ENCODE results near the gene LAMTOR4. TPM values are rescaled to one million over a fixed set of nuclear protein-coding genes. Genes with fewer than 3 reads are reported as not detected.

LAMTOR4 gene
- total and polyA plus RNA-seq, 2 experiments from 2014 or later = 49.4 to 92.2 TPM

- Histone ChIP-seq H3K9me3 (ENCODE audit: low read depth) (no peaks in the 10 kb centered on the region), H3K27me3 (replicated peaks; ENCODE audit: insufficient read depth) (no peaks in the 10 kb centered on the region), H4K20me1 (ENCODE audit: insufficient read depth) (no peaks in the 10 kb centered on the region), H3K9me2 (ENCODE audit: insufficient read depth) (no peaks in the 10 kb centered on the region), H3K4me1 (ENCODE audit: insufficient read depth) (no peaks in the 10 kb centered on the region), H3K79me2 (ENCODE audit: insufficient read depth) (0 out of 2 replicates have a peak, but pooled peaks cover 3% of the 10 kb centered on the region), H3K4me3 (no peak overlapping the region), H2AFZ (no peak overlapping the region), H3K9ac (no peak overlapping the region), H3K4me2 (ENCODE audit: unreplicated experiment) (no peak overlapping the region), H3F3A (ENCODE audit: insufficient read depth) (no peaks in the 10 kb centered on the region), H3K36me3 (ENCODE audit: low read depth) (0 out of 2 replicates have a peak, but pooled peaks cover 4% of the 10 kb centered on the region), H3K27ac (no peak overlapping the region)
- 91 to 93% methylated on average over 12 to 13 of the region's 13 CpGs for WGBS, 2 experiments (ENCODE audit: low coverage in 1 of 2, low lambda C conversion rate in 2 of 2, missing lambda C conversion rate in 2 of 2)
- in situ Hi-C loops (cut with MboI) = no loop called here
- no peak for TF ChIP-seq EZH2 (IDR thresholded peaks at IDR 0.05; ENCODE audit: insufficient read depth, poor library complexity, severe bottlenecking)
- TF ChIP-seq EZH2phosphoT487 (IDR thresholded peaks at IDR 0.05; ENCODE audit: insufficient read depth, low read depth) = no peak
- DNase-seq = no peak
These were observed 36.8 kb upstream of the LAMTOR4 start for GRCh38 chr7:100111914-100112313.

DNA sequence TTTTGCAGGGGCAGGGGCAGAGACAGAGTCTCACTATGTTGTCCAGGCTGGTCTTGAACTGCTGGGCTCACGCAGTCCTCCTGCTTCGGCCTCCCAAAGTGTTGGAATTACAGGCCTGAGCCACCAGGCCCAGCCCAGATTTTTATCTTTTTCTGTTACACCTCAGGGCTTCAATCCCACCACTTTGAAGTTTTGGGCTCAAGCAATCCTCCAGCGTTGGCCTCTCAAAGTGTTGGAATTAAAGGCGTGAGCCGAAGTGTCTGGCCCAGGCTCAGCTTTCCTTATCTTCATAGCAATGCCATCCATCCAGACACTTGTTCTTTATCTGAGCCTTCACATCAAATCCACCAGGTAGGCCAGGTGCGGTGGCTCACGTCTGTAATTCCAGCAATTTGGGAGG, 33.7 kb upstream of the LAMTOR4 start:
- H3K4me2 ChIP-seq (ENCODE audit: unreplicated experiment) = no peak overlapping the region
- 0 out of 2 replicates have a peak, but pooled peaks cover 6% of the 10 kb centered on the region for H3K4me1 ChIP-seq (ENCODE audit: insufficient read depth)
- peaks cover 17% of the 10 kb centered on the region for H3K79me2 ChIP-seq (ENCODE audit: insufficient read depth)
- 83 to 88% methylated on average over 7 of the region's 7 CpGs for WGBS, 2 experiments (ENCODE audit: low coverage in 1 of 2, low lambda C conversion rate in 2 of 2, missing lambda C conversion rate in 2 of 2)
- no peak overlapping the region for H3K4me3 ChIP-seq
- H2AFZ ChIP-seq = no peak overlapping the region
- no peaks in the 10 kb centered on the region for H3K27me3 ChIP-seq (replicated peaks; ENCODE audit: insufficient read depth)
- H3K9ac ChIP-seq = no peak overlapping the region
- H3K36me3 ChIP-seq (ENCODE audit: low read depth) = no peaks in the 10 kb centered on the region
- in situ Hi-C loops (cut with MboI) = no loop called here
- TF ChIP-seq EZH2phosphoT487 (IDR thresholded peaks at IDR 0.05; ENCODE audit: insufficient read depth, low read depth) (no peak), EZH2 (IDR thresholded peaks at IDR 0.05; ENCODE audit: insufficient read depth, poor library complexity, severe bottlenecking) (no peak)
- no peak for DNase-seq
- no peaks in the 10 kb centered on the region for H3K9me3 ChIP-seq (ENCODE audit: low read depth)
- no peaks in the 10 kb centered on the region for H4K20me1 ChIP-seq (ENCODE audit: insufficient read depth)
- no peaks in the 10 kb centered on the region for H3K9me2 ChIP-seq (ENCODE audit: insufficient read depth)
- no peak overlapping the region for H3K27ac ChIP-seq
- no peaks in the 10 kb centered on the region for H3F3A ChIP-seq (ENCODE audit: insufficient read depth)

DNA sequence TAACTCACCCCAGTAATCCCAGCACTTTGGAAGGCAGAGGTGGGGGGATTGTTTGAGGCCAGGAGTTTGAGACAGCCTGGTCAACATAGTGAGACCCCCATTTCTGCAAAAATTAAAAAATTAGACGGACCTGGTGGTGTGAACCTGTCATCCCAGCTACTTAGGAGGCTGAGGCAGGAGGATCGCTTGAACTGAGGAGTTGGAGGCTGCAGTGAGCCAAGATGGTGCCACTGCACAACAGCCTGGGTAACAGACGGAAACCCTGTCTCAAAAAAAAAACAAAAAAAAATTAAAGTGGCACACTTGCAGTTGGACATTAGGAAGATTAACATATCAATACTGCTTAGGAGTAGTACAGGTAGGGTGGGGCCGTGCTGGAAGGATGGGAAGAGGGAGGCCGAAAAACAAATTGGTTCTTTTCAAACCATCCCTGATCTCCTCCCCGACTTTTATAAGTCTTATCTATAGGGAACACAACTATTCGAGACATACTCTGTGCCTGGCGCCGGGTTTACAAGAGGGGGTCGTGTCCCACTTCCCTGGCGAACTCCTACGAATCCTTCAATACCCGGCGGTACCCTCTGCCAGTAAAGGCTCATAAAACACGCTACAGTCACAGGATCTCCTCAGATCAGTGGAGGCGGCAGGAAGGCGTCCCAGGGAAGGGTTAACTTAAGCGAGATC, 30.2 kb upstream of the LAMTOR4 start:
- Histone ChIP-seq H3K9me3 (ENCODE audit: low read depth) (no peaks in the 10 kb centered on the region), H3K9ac (peak overlapping the region; percentile 84), H3K79me2 (ENCODE audit: insufficient read depth) (peaks cover 43% of the 10 kb centered on the region), H3K27ac (peak overlapping the region; percentile 87), H3F3A (ENCODE audit: insufficient read depth) (peaks cover 4% of the 10 kb centered on the region), H3K9me2 (ENCODE audit: insufficient read depth) (no peaks in the 10 kb centered on the region), H3K4me1 (ENCODE audit: insufficient read depth) (peaks cover 10% of the 10 kb centered on the region; the same call in 1 of the 2 replicates), H3K4me2 (ENCODE audit: unreplicated experiment) (peak overlapping the region; percentile 76), H2AFZ (peak overlapping the region; percentile 86), H3K4me3 (peak overlapping the region; percentile 88), H3K27me3 (replicated peaks; ENCODE audit: insufficient read depth) (no peaks in the 10 kb centered on the region), H3K36me3 (ENCODE audit: low read depth) (no peaks in the 10 kb centered on the region), H4K20me1 (ENCODE audit: insufficient read depth) (no peaks in the 10 kb centered on the region)
- in situ Hi-C loops (cut with MboI) = no loop called here
- 17% methylated on average over 18 of the region's 18 CpGs for WGBS, 2 experiments (ENCODE audit: low coverage in 1 of 2, low lambda C conversion rate in 2 of 2, missing lambda C conversion rate in 2 of 2)
- no peak for DNase-seq
- no peak for TF ChIP-seq EZH2 (IDR thresholded peaks at IDR 0.05; ENCODE audit: insufficient read depth, poor library complexity, severe bottlenecking)

DNA sequence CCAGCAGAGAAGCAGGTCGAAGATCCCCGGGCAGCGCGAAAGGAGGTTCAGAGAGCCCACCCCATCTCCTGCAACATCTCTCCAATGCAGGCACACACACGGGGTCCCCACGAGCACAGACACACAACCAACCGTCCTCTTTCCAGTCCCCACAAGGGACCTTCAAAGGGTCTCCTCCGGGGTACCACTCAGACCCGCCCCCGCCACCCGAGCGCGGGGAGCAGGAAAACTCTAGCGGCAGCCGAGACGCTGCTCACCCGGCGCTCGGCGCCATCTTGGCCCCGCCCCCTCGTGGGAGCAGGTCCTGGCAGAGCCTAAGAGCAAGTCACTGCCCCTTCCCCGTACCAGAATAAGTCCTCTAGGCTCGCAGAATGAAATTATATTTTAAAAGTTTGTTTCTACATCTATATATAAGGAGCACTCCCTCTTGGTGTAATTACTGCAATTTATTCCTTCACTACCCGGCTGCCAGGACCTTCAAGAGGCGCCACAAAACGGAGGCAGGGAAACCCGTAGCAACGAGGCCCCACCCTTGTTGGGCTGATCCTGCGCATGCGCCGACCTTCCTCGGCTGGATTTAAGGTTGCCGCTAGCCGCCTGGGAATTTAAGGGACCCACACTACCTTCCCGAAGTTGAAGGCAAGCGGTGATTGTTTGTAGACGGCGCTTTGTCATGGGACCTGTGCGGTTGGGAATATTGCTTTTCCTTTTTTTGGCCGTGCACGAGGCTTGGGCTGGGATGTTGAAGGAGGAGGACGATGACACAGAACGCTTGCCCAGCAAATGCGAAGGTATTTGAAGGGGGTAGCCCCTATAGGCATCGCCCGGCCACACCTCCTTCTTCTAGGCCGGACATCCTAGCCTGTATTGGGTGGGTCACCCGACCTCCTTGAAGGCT, 29.4 kb upstream of the LAMTOR4 start, which contains the start of the genes CNPY4 and TAF6:
CNPY4 (plus strand) TSS at position 563 of the 898 bp plus-strand sequence; CDS start at position 674, 111 bp downstream.
TAF6 (minus strand) TSS at position 287 of the 898 bp plus-strand sequence. CDS start 5,149 bp downstream, outside the sequence.
- H3K9me2 ChIP-seq (ENCODE audit: insufficient read depth) = no peaks in the 10 kb centered on the region
- H3F3A ChIP-seq (ENCODE audit: insufficient read depth) = peaks cover 4% of the 10 kb centered on the region
- H3K9ac ChIP-seq = peak within 1 kb of the TSS; percentile 84
- H3K36me3 ChIP-seq (ENCODE audit: low read depth) = no peaks in the 10 kb centered on the region
- in situ Hi-C loops (cut with MboI) = no loop called here
- H3K4me2 ChIP-seq (ENCODE audit: unreplicated experiment) = peak within 1 kb of the TSS; percentile 76
- WGBS, 2 experiments (ENCODE audit: low coverage in 1 of 2, low lambda C conversion rate in 2 of 2, missing lambda C conversion rate in 2 of 2) = 1% methylated on average over 46 to 49 of the region's 49 CpGs
- TF ChIP-seq EZH2 (IDR thresholded peaks at IDR 0.05; ENCODE audit: insufficient read depth, poor library complexity, severe bottlenecking) (no peak), EZH2phosphoT487 (IDR thresholded peaks at IDR 0.05; ENCODE audit: insufficient read depth, low read depth) (no peak)
- peak within 1 kb of the TSS; percentile 88 for H3K4me3 ChIP-seq
- H3K27ac ChIP-seq = peak within 1 kb of the TSS; percentile 87
- no peaks in the 10 kb centered on the region for H3K27me3 ChIP-seq (replicated peaks; ENCODE audit: insufficient read depth)
- peak; percentile 97 for DNase-seq
- H2AFZ ChIP-seq = peak within 1 kb of the TSS; percentile 86
- H3K9me3 ChIP-seq (ENCODE audit: low read depth) = no peaks in the 10 kb centered on the region
- H4K20me1 ChIP-seq (ENCODE audit: insufficient read depth) = no peaks in the 10 kb centered on the region
- H3K4me1 ChIP-seq (ENCODE audit: insufficient read depth) = peaks cover 10% of the 10 kb centered on the region; the same call in 1 of the 2 replicates
- peaks cover 43% of the 10 kb centered on the region for H3K79me2 ChIP-seq (ENCODE audit: insufficient read depth)
